ENCODE data around the gene KBTBD2.
"Not testable (repeated sequence)": the region's sequence is repeated elsewhere in the genome, so short reads cannot be mapped to it uniquely, and the experiment has no call there.

Gene KBTBD2

GRCh38 chr7:32915041-32915536 is 23.5 kb upstream of the KBTBD2 start:
- TF ChIP-seq CTCF (IDR thresholded peaks at IDR 0.05; ENCODE audit: low read depth, low read length, missing control alignments) = no peak
- DNase-seq = no peak
- in situ Hi-C loops (cut with HindIII; ENCODE audit: low pct_ligation_motif_present, low sequenced_read_pairs) = no loop called here
- Histone ChIP-seq H3K27me3 (replicated peaks) (no peaks in the 10 kb centered on the region), H3K4me3 (ENCODE audit: low read depth, low read length) (no peak overlapping the region), H3K27ac (no peak overlapping the region), H3K36me3 (replicated peaks) (peaks cover 28% of the 10 kb centered on the region)

DNA sequence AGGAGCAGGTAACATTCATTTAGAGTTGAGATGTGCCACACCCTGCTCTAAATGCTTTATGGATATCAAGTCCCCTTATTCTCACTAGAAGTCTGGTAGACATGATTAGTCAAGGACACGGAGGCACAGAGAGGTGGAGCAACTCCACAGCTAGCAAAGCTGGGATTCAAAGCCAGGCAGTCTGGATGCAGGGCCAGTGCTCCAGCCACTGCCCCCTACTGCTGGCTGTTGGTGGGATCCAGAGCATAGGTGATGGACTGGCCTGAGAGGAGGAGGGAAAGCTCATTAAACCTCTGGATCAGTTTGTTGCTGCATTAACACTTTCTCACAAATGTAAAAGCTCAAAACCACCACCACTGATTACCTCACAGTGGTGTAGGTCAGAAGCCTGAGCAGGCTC is 22.6 kb upstream of the KBTBD2 start:
- Histone ChIP-seq H3K27me3 (replicated peaks) (no peaks in the 10 kb centered on the region), H3K27ac (no peak overlapping the region), H3K4me3 (ENCODE audit: low read depth, low read length) (no peak overlapping the region), H3K36me3 (replicated peaks) (peaks cover 25% of the 10 kb centered on the region)
- no peak for DNase-seq
- in situ Hi-C loops (cut with HindIII; ENCODE audit: low pct_ligation_motif_present, low sequenced_read_pairs) = no loop called here
- TF ChIP-seq CTCF (IDR thresholded peaks at IDR 0.05; ENCODE audit: low read depth, low read length, missing control alignments) = peak; percentile 32

- no peak for TF ChIP-seq CTCF (IDR thresholded peaks at IDR 0.05; ENCODE audit: low read depth, low read length, missing control alignments)
- H3K36me3 ChIP-seq (replicated peaks) = peaks cover 7% of the 10 kb centered on the region
- in situ Hi-C loops (cut with HindIII; ENCODE audit: low pct_ligation_motif_present, low sequenced_read_pairs) = no loop called here
- no peak overlapping the region for H3K27ac ChIP-seq
- H3K27me3 ChIP-seq (replicated peaks) = no peaks in the 10 kb centered on the region
- no peak overlapping the region for H3K4me3 ChIP-seq (ENCODE audit: low read depth, low read length)
- DNase-seq = no peak
Measured at GRCh38 chr7:32910195-32910594, 18.6 kb upstream of the KBTBD2 start.

DNA sequence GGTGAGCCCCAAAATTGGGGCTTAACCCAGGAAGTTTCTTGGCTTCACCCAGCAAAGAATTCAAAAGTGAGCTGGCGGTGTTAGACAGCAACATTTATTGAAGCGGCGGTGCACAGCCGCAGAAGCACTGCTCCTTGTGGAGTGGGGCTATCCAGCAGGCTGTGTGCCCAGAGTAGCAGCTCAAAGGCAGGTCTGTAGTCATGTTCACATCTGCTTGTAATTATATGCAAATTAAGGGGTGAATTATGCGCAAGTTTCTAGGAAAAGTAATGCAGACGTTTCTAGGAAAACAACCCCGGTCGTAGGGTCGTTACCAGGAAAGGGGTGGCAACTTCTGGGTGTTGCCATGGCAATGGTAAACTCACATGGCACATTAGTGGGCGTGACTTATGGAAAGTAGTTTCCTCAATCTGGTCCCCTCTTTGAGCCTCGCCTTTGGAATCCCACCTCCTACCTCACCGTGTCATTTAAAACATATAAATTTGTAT is 13.7 kb upstream of the KBTBD2 start:
- no peaks in the 10 kb centered on the region for H3K27me3 ChIP-seq (replicated peaks)
- no peak overlapping the region for H3K27ac ChIP-seq
- in situ Hi-C loops (cut with HindIII; ENCODE audit: low pct_ligation_motif_present, low sequenced_read_pairs) = no loop called here
- H3K4me3 ChIP-seq (ENCODE audit: low read depth, low read length) = peak overlapping the region; percentile 30
- H3K36me3 ChIP-seq (replicated peaks) = no peaks in the 10 kb centered on the region
- DNase-seq = peak; percentile 59
- no peak for TF ChIP-seq CTCF (IDR thresholded peaks at IDR 0.05; ENCODE audit: low read depth, low read length, missing control alignments)

- no peak for TF ChIP-seq CTCF (IDR thresholded peaks at IDR 0.05; ENCODE audit: low read depth, low read length, missing control alignments)
- no peak overlapping the region for H3K4me3 ChIP-seq (ENCODE audit: low read depth, low read length)
- no peaks in the 10 kb centered on the region for H3K27me3 ChIP-seq (replicated peaks)
- no peak for DNase-seq
- H3K36me3 ChIP-seq (replicated peaks) = no peaks in the 10 kb centered on the region
- in situ Hi-C loops (cut with HindIII; ENCODE audit: low pct_ligation_motif_present, low sequenced_read_pairs) = no loop called here
- H3K27ac ChIP-seq = no peak overlapping the region
Measured at GRCh38 chr7:32901629-32902028, 10.1 kb upstream of the KBTBD2 start.

DNA sequence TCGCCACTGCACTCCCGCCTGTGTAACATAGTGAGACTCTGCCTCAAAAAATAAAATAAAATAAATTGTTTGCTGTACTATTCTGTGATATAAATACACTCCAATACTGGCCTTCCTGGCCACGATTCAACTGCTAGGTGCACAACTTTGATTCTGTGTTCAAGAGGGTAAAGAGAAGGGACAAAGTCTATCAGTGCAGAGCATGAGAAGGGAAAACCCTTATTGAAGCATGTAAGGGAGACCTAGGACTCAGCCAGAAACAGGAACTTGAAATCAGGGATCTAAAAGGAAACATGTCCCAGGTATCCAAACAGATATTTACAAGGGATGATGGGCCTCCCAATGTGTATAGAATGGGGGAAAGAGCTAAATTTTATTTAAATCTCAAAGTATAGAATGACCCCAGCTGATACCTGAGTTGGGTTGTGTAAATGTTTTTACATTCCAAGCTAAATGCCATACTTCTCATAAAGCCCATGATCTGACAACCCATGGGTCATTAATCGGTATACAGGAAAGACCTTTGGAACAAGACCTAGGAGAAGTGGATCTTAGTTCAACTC is 9.0 kb upstream of the KBTBD2 start:
- Histone ChIP-seq H3K4me3 (ENCODE audit: low read depth, low read length) (no peak overlapping the region), H3K27ac (no peak overlapping the region), H3K36me3 (replicated peaks) (no peaks in the 10 kb centered on the region), H3K27me3 (replicated peaks) (no peaks in the 10 kb centered on the region)
- DNase-seq = no peak
- in situ Hi-C loops (cut with HindIII; ENCODE audit: low pct_ligation_motif_present, low sequenced_read_pairs) = no loop called here
- TF ChIP-seq CTCF (IDR thresholded peaks at IDR 0.05; ENCODE audit: low read depth, low read length, missing control alignments) = no peak

GRCh38 chr7:32897376-32897775 is 5.8 kb upstream of the KBTBD2 start:
- H3K27me3 ChIP-seq (replicated peaks); H3K4me3 ChIP-seq (ENCODE audit: low read depth, low read length); H3K27ac ChIP-seq; in situ Hi-C loops (cut with HindIII; ENCODE audit: low pct_ligation_motif_present, low sequenced_read_pairs); H3K36me3 ChIP-seq (replicated peaks); DNase-seq: not testable (repeated sequence)

All from brain microvascular endothelial cell (primary cell).